GM12878 (cell line): ENCODE data around the gene SORBS1. TPM values are rescaled to one million over a fixed set of nuclear protein-coding genes. Genes with fewer than 3 reads are reported as not detected.

Experiments
- ATAC-seq: fragments of 200-7000 bp; cut with Tn5 transposase; 3 replicates; pipeline ENCODE4 v1.9.1; 2020; ENCODE audit warnings: mild to moderate bottlenecking, moderate library complexity
- BruUV-seq: library from RNA; stranded (reverse); fragments of 400-500 nt; replicated peaks from 2 replicates; lab custom pipeline; 2021; lab: Mats Ljungman, UMichigan
- CTCF ChIA-PET: fragments of 300-600 bp; sonication (Branson Sonifier 250); formaldehyde crosslinking; extraction: SDS; loops from one replicate; lab custom pipeline; 2021; ENCODE audit warnings: inconsistent platforms; lab: Yijun Ruan, JAX
- POLR2A ChIA-PET: fragments of 350-600 bp; formaldehyde crosslinking; extraction: SDS; loops from one replicate; lab custom pipeline; 2021; ENCODE audit warnings: inconsistent platforms; lab: Charles Lee
- RAD21 ChIA-PET: fragments of 300-600 bp; sonication (Branson Sonifier 250); formaldehyde crosslinking; loops from one replicate; lab custom pipeline; 2023; ENCODE audit warnings: antibody characterized with exemption; ENCODE audit not compliant: unreplicated experiment; lab: Charles Lee
- SMC1A ChIA-PET: fragments of 300-600 bp; sonication (Branson Sonifier 250); formaldehyde crosslinking; loops from one replicate; lab custom pipeline; 2023; ENCODE audit not compliant: unreplicated experiment, uncharacterized antibody; lab: Charles Lee
- DNase-seq: peaks from one replicate; pipeline ENCODE4 v3.0.0-alpha.2; 2011; ENCODE audit warnings: low read depth, low spot score
- FAIRE-seq: peaks from 3 replicates; lab custom pipeline; 2011; peaks lifted over from hg19 to GRCh38; lab: Jason Lieb, UNC
- H2AFZ ChIP-seq: 2 replicates; pipeline ENCODE4 v1.6.0; 2011; ENCODE audit warnings: low read depth, low read length, control low read depth; ENCODE audit not compliant: control insufficient read depth
- H3K27ac ChIP-seq: 2 replicates; pipeline ENCODE4 v1.5.1; 2011; ENCODE audit warnings: control low read depth; ENCODE audit not compliant: control insufficient read depth, insufficient read depth
- H3K27me3 ChIP-seq, 2 experiments: replicated peaks in 1 of 2; 2 replicates each; pipeline versions ENCODE4 v1.6.0 to v1.6.1; 2011; ENCODE audit warnings: low read length in 1 of 2; ENCODE audit not compliant: control insufficient read depth in 2 of 2, insufficient read depth in 2 of 2
- H3K36me3 ChIP-seq, 2 experiments: 2 replicates each; pipeline ENCODE4 v1.5.1; 2011; ENCODE audit warnings: low read length in 1 of 2; ENCODE audit not compliant: control insufficient read depth in 2 of 2, insufficient read depth in 2 of 2
- H3K4me1 ChIP-seq: 2 replicates; pipeline ENCODE4 v1.6.1; 2011; ENCODE audit warnings: mild to moderate bottlenecking, low read length, moderate library complexity, mixed read lengths; ENCODE audit not compliant: control insufficient read depth, insufficient read depth
- H3K4me2 ChIP-seq: 2 replicates; pipeline ENCODE4 v1.6.0; 2011; ENCODE audit warnings: control low read depth; ENCODE audit not compliant: control insufficient read depth, insufficient read depth
- H3K4me3 ChIP-seq: fragments of 200-600 bp; sonication (generic); 2 replicates; pipeline ENCODE4 v1.5.1; 2016
- H3K79me2 ChIP-seq: 2 replicates; pipeline ENCODE4 v1.6.0; 2011; ENCODE audit warnings: low read length; ENCODE audit not compliant: control insufficient read depth, insufficient read depth
- H3K9ac ChIP-seq: 2 replicates; pipeline ENCODE4 v1.8.0; 2011; ENCODE audit warnings: low read length, control low read depth, mixed read lengths; ENCODE audit not compliant: control insufficient read depth, insufficient read depth
- H3K9me3 ChIP-seq: replicated peaks from 3 replicates; pipeline ENCODE4 v1.5.1; 2011; ENCODE audit warnings: mild to moderate bottlenecking, low read length; ENCODE audit not compliant: control insufficient read depth, insufficient read depth
- H4K20me1 ChIP-seq: 2 replicates; pipeline ENCODE4 v1.6.0; 2011; ENCODE audit not compliant: control insufficient read depth, insufficient read depth
- ASH2L ChIP-seq: fragments of 300-600, 200-600 bp; sonication (generic); IDR thresholded peaks from 2 replicates; pipeline ENCODE4 v1.6.1; 2017; ENCODE audit warnings: low read depth, mild to moderate bottlenecking, borderline replicate concordance
- ATF7 ChIP-seq: fragments of 450-650 bp; IDR thresholded peaks from 2 replicates; pipeline ENCODE4 v1.6.1; 2016; ENCODE audit warnings: low read depth, mild to moderate bottlenecking
- EZH2 ChIP-seq: IDR thresholded peaks from 2 replicates; pipeline ENCODE4 v1.6.1; 2012; ENCODE audit warnings: low read depth, mild to moderate bottlenecking, control low read depth, inconsistent platforms, low read length, borderline replicate concordance; ENCODE audit not compliant: control insufficient read depth
- GABPA ChIP-seq: IDR thresholded peaks from 2 replicates; pipeline ENCODE4 v1.6.1; 2014; ENCODE audit warnings: antibody characterized with exemption, low read depth, mild to moderate bottlenecking, inconsistent platforms
- IRF4 ChIP-seq: IDR thresholded peaks from 2 replicates; pipeline ENCODE4 v1.6.1; 2011; ENCODE audit warnings: low read depth, low read length
- MXI1 ChIP-seq: fragments of 150-350 bp; IDR thresholded peaks from 2 replicates; pipeline ENCODE4 v1.6.1; 2011; ENCODE audit warnings: low read depth, mild to moderate bottlenecking, inconsistent platforms, low read length, improper control_type of control experiment
- NBN ChIP-seq: fragments of 450-650 bp; IDR thresholded peaks from 2 replicates; pipeline ENCODE4 v1.6.1; 2016
- RAD51 ChIP-seq: fragments of 450-650 bp; IDR thresholded peaks from 2 replicates; pipeline ENCODE4 v1.6.1; 2016; ENCODE audit warnings: moderate library complexity, mild to moderate bottlenecking, inconsistent platforms
- TCF7 ChIP-seq: IDR thresholded peaks from 2 replicates; pipeline ENCODE4 v1.6.1; 2014; ENCODE audit warnings: antibody characterized with exemption, borderline replicate concordance
- YBX1 ChIP-seq: fragments of 450-650 bp; IDR thresholded peaks from 2 replicates; pipeline ENCODE4 v1.6.1; 2016; ENCODE audit warnings: antibody characterized with exemption
- ZNF217 ChIP-seq: fragments of 450-650 bp; IDR thresholded peaks from 2 replicates; pipeline ENCODE4 v1.6.1; 2017; ENCODE audit warnings: antibody characterized with exemption, mild to moderate bottlenecking
- WGBS: methylation state at CpG from one replicate; pipeline ENCODE4 v1.1.6; 2016; ENCODE audit warnings: low lambda C conversion rate; ENCODE audit not compliant: insufficient replicate concordance, insufficient coverage; ENCODE audit errors: missing lambda C conversion rate; 5-methylcytosine and 5-hydroxymethylcytosine counted together
- in situ Hi-C: fragments of 300-500 bp; cut with MboI; formaldehyde crosslinking; loops from 9 replicates; pipeline ENCODE4 v1.14.3; 2018; ENCODE audit warnings: mixed read lengths
- intact Hi-C: fragments of 100-400 bp; cut with micrococcal nuclease; formaldehyde crosslinking; loops from one replicate; pipeline ENCODE4 v1.14.2; 2022; ENCODE audit not compliant: unreplicated experiment
- polyA plus RNA-seq, 11 experiments: library from polyadenylated mRNA; depleted of rRNA in 4 of 11; unstranded in 6 of 11; stranded (reverse) in 5 of 11; fragments of >200 nt; fragmentation: Nextera tagmentation in 4 of 11; fragmentation: Illumina TruSeq in 1 of 11; extraction: Ambion mirVana in 4 of 11; extraction: Trizol in 1 of 11; gene quantifications; 1 replicate in 1 of 11; 2 replicates in 10 of 11; pipeline versions ENCODE4 v1.2.1 to v1.2.3, GENCODE V29; 2011 to 2016; ENCODE audit warnings: inconsistent platforms in 2 of 11, missing spikeins in 2 of 11, low read depth in 1 of 11
- total RNA-seq, 4 experiments: library from RNA; depleted of rRNA in 3 of 4; stranded (reverse); fragments of >200 nt in 3 of 4; fragmentation: Illumina TruSeq in 1 of 4; extraction: Trizol in 1 of 4; gene quantifications; 2 replicates each; pipeline versions ENCODE4 v1.2.1 to v1.2.3, GENCODE V29; 2013 to 2021
- TF ChIP-seq, protein P1 (sequence below): fragments of 450-650 bp; IDR thresholded peaks from 2 replicates; pipeline ENCODE4 v1.6.1; 2017; ENCODE audit warnings: mild to moderate bottlenecking, low read depth, inconsistent platforms; ENCODE audit not compliant: poor library complexity, severe bottlenecking
- TF ChIP-seq, protein P2 (sequence below): fragments of 450-650 bp; IDR thresholded peaks from 2 replicates; pipeline ENCODE4 v1.6.1; 2017; ENCODE audit warnings: mild to moderate bottlenecking, moderate library complexity
- TF ChIP-seq, protein P3 (sequence below): fragments of 450-650 bp; IDR thresholded peaks from 2 replicates; pipeline ENCODE4 v1.6.1; 2018; ENCODE audit warnings: mild to moderate bottlenecking, low read depth, moderate library complexity; ENCODE audit not compliant: partially characterized antibody

SORBS1 gene
- total and polyA plus RNA-seq, 10 of the 15 experiments (the other 5 are each of a cell fraction or from before 2014, with no cell fraction given) = 0.13 to 0.75 (median 0.39) TPM

DNA sequence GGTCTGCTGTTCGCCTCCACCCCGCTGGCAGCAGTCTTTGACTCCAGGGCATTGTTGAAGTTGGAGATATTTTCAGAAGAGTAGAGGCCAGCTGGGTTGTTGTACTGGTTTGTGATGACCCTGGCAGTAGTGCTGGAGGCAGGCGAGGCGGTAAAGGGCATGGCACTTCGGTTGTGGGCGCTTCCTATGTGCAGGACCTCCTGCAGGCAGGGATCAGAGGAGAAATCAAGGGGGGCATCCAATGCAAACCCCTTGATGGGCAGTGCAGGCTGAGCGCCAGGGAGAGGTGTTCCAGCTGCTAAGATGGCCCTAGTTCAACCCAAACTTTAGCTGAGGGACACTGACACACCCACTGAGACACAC, 297.3 kb downstream of the SORBS1 start (continued):
- TF ChIP-seq, protein P1, sequence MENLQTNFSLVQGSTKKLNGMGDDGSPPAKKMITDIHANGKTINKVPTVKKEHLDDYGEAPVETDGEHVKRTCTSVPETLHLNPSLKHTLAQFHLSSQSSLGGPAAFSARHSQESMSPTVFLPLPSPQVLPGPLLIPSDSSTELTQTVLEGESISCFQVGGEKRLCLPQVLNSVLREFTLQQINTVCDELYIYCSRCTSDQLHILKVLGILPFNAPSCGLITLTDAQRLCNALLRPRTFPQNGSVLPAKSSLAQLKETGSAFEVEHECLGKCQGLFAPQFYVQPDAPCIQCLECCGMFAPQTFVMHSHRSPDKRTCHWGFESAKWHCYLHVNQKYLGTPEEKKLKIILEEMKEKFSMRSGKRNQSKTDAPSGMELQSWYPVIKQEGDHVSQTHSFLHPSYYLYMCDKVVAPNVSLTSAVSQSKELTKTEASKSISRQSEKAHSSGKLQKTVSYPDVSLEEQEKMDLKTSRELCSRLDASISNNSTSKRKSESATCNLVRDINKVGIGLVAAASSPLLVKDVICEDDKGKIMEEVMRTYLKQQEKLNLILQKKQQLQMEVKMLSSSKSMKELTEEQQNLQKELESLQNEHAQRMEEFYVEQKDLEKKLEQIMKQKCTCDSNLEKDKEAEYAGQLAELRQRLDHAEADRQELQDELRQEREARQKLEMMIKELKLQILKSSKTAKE = no peak
- no peak for TF ChIP-seq GABPA
- TF ChIP-seq, all 136 proteins: peak for 0

- ATAC-seq (no peak), FAIRE-seq (no peak)
- in situ Hi-C loops = no loop called here
- TF ChIP-seq ATF7 = no peak
- no peak for TF ChIP-seq YBX1
- no peak for TF ChIP-seq RAD51
- no peak for TF ChIP-seq MXI1
- TF ChIP-seq EZH2 = no peak
- TF ChIP-seq, protein P2, sequence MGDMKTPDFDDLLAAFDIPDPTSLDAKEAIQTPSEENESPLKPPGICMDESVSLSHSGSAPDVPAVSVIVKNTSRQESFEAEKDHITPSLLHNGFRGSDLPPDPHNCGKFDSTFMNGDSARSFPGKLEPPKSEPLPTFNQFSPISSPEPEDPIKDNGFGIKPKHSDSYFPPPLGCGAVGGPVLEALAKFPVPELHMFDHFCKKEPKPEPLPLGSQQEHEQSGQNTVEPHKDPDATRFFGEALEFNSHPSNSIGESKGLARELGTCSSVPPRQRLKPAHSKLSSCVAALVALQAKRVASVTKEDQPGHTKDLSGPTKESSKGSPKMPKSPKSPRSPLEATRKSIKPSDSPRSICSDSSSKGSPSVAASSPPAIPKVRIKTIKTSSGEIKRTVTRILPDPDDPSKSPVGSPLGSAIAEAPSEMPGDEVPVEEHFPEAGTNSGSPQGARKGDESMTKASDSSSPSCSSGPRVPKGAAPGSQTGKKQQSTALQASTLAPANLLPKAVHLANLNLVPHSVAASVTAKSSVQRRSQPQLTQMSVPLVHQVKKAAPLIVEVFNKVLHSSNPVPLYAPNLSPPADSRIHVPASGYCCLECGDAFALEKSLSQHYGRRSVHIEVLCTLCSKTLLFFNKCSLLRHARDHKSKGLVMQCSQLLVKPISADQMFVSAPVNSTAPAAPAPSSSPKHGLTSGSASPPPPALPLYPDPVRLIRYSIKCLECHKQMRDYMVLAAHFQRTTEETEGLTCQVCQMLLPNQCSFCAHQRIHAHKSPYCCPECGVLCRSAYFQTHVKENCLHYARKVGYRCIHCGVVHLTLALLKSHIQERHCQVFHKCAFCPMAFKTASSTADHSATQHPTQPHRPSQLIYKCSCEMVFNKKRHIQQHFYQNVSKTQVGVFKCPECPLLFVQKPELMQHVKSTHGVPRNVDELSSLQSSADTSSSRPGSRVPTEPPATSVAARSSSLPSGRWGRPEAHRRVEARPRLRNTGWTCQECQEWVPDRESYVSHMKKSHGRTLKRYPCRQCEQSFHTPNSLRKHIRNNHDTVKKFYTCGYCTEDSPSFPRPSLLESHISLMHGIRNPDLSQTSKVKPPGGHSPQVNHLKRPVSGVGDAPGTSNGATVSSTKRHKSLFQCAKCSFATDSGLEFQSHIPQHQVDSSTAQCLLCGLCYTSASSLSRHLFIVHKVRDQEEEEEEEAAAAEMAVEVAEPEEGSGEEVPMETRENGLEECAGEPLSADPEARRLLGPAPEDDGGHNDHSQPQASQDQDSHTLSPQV = no peak
- no peak for TF ChIP-seq NBN
- no peak for TF ChIP-seq TCF7
- TF ChIP-seq IRF4 = no peak
- TF ChIP-seq, protein P3, sequence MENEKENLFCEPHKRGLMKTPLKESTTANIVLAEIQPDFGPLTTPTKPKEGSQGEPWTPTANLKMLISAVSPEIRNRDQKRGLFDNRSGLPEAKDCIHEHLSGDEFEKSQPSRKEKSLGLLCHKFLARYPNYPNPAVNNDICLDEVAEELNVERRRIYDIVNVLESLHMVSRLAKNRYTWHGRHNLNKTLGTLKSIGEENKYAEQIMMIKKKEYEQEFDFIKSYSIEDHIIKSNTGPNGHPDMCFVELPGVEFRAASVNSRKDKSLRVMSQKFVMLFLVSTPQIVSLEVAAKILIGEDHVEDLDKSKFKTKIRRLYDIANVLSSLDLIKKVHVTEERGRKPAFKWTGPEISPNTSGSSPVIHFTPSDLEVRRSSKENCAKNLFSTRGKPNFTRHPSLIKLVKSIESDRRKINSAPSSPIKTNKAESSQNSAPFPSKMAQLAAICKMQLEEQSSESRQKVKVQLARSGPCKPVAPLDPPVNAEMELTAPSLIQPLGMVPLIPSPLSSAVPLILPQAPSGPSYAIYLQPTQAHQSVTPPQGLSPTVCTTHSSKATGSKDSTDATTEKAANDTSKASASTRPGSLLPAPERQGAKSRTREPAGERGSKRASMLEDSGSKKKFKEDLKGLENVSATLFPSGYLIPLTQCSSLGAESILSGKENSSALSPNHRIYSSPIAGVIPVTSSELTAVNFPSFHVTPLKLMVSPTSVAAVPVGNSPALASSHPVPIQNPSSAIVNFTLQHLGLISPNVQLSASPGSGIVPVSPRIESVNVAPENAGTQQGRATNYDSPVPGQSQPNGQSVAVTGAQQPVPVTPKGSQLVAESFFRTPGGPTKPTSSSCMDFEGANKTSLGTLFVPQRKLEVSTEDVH = no peak
- no peak for TF ChIP-seq ZNF217
- TF ChIP-seq ASH2L = no peak
These were observed 298.2 kb downstream of the SORBS1 start for GRCh38 chr10:95262763-95263518.

More at GRCh38 chr10:95262763-95263518, 298.2 kb downstream of the SORBS1 start:
- Histone ChIP-seq H4K20me1 (no peaks in the 10 kb centered on the region), H3K9me3 (no peaks in the 10 kb centered on the region; the same call in 2 of the 3 replicates), H3K27me3 (no peaks in the 10 kb centered on the region), H3K4me3 (no peak overlapping the region), H2AFZ (no peak overlapping the region), H3K9ac (no peak overlapping the region), H3K36me3 (peaks cover 41 to 49% of the 10 kb centered on the region in 2 experiments), H3K4me2 (no peak overlapping the region), H3K4me1 (peaks cover 4% of the 10 kb centered on the region; the same call in 1 of the 2 replicates), H3K27ac (no peak overlapping the region), H3K79me2 (peaks cover 7% of the 10 kb centered on the region)
- ChIA-PET POLR2A (no interaction called here), SMC1A (interaction anchor here (1.9 kb wide), 1 partner anchor 17 kb away, joined by 7 read pairs; no protein-coding TSS in a partner anchor), RAD21 (no interaction called here), CTCF (no interaction called here)
- BruUV-seq = TSS peak; percentile 6
- intact Hi-C loops = no loop called here
- DNase-seq = no peak
- WGBS = 58% methylated on average over 5 of the region's 5 CpGs
